GM12874 (cell line): ENCODE data around the gene CABCOCO1.

ENCODE experiments used
- CTCF ChIP-seq: IDR thresholded peaks from 2 replicates; pipeline ENCODE4 v1.5.1; 2011; ENCODE audit warnings: low read depth, mild to moderate bottlenecking, control low read depth, low read length, moderate library complexity; ENCODE audit not compliant: insufficient read depth

CABCOCO1 gene

DNA sequence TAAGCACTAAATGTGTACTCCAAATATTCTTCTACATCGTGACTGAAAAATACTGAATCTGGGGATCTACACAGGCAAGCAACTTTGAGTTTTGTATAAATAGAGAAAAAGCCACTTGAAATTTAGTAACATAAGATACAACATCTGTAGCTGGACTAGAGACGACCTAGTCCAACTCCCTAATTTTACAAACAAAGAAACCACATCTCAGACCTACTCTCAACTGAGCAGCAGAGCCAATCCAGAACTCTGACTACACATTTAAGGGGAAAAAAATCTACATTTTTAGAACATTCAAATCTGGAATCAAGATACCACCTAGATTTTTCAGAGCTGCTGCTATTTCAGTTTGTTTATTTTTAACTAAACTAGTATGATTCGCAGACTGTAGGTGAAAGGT is 88.9 kb downstream of the CABCOCO1 start:
- no peak for TF ChIP-seq CTCF

- TF ChIP-seq CTCF, result no peak
Measured at GRCh38 chr10:61752111-61753011, 89.6 kb downstream of the CABCOCO1 start.

DNA sequence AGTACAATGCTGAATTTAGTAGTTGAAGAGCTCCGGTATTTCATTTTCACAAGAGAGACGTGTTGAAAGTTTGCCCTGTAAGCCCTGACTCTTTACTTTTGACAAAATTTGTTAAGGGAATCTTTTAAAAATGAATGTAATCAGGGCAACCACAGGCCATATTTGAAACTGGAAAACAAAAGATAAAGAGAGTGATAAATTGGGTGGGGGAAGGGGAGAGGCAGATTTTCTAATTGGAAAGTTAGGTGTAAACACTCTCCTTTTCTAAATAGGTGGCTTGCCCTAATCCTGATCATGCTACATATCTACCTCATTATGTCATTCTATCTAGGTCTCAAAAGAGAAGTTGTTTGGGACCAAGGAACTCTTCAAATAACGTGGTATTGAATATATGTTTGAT is 90.7 kb downstream of the CABCOCO1 start:
- no peak for TF ChIP-seq CTCF

GRCh38 chr10:61754587-61755550 is 92.1 kb downstream of the CABCOCO1 start:
- no peak for TF ChIP-seq CTCF

- no peak for TF ChIP-seq CTCF
Measured at GRCh38 chr10:61757001-61757400, 94.3 kb downstream of the CABCOCO1 start.

DNA sequence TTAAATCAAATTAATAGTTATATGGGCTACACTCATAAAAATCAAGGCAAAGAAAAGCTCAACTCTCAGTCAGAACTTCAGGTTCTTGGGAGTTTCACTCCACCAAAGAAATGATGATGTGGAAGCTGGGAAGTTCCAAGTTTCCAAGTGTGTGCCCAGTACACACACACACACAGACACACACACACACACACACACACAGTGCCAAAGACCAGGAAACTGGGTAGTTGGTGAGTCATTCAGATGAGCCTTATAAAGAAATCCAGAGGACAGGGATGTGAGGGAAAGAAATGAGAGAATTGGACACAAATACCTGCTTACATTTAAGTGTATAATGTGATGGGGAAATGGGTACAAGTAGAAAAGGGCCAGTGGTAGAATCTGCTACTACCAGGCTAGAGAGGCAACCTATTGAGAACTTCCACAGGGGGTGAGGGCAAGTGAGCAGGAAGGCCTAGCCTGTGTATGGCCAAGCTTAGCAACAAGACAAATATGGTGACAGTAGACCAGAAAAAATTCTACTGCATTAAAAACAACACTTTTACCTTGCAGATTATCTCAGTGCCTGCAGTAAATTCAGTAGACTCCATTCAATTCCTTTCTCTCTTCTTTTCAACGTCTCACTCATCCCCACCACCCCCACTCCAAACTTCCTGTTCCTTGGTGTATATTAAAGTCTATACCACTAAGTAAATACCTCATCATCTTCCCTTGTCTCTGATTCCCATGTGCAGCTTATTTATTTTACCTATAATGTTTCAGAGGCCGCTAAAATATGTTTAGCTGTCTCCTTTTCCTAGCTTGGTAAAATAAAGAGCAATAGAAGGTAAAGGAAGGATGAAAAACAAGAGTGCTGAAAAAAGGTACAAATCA is 95.0 kb downstream of the CABCOCO1 start:
- no peak for TF ChIP-seq CTCF
